Measurements from ENCODE around the gene LRP1B.

LRP1B gene

DNA sequence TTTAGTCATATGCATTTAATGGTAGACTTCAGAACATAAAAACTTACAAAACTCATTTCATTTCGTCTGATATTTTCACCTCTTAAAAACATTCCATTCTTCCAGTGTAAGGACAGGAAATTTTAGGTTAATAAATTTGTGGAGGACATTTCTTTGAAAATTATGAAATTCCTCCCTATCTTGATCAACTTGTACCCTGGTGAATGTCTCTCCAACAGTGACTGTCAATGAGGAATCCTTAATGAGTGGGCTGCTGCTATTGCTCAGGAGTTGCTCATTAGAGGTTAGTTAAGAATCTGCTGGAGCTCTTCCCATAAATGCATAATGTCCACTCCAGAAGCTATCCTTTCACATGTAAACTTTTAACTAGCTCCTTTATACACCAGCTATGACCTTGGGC, 69.1 kb downstream of the LRP1B start:
- H3K9ac ChIP-seq (ENCODE audit: low read depth, low read length), result no peak overlapping the region
- no peaks in the 10 kb centered on the region for H3K36me3 ChIP-seq (ENCODE audit: insufficient read depth, low read depth, low read length)
- no peaks in the 10 kb centered on the region for H3K9me3 ChIP-seq (ENCODE audit: insufficient read depth, low read depth, low read length)
- H3K4me1 ChIP-seq (ENCODE audit: insufficient read depth, low read length), result no peaks in the 10 kb centered on the region
- H3K4me3 ChIP-seq (ENCODE audit: low read length), result no peak overlapping the region
- no peaks in the 10 kb centered on the region for H3K27me3 ChIP-seq (ENCODE audit: insufficient read depth, low read length)
- no peak overlapping the region for H3K27ac ChIP-seq (ENCODE audit: low read length)

DNA sequence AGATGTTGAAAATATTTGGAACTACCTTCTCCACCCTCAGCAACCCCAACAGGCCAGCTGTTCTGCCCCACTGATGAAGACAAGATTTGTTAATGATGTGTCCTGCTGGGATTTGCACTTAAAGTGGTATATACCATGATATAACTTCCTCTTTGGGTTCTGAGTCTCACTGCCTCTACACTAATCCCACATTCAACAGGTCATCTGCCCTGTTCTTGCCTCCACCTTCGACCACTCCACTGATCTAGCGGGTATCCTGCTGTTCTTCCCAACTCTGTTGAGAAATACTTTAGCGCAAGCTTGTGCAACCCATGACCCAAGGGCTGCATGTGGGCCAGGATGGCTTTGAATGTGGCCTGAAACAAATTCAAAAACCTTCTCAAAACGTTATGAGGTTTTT, 72.7 kb downstream of the LRP1B start:
- Histone ChIP-seq H3K36me3 (ENCODE audit: insufficient read depth, low read depth, low read length) (no peaks in the 10 kb centered on the region), H3K27ac (ENCODE audit: low read length) (no peak overlapping the region), H3K4me1 (ENCODE audit: insufficient read depth, low read length) (no peaks in the 10 kb centered on the region), H3K9me3 (ENCODE audit: insufficient read depth, low read depth, low read length) (no peaks in the 10 kb centered on the region), H3K27me3 (ENCODE audit: insufficient read depth, low read length) (no peaks in the 10 kb centered on the region), H3K9ac (ENCODE audit: low read depth, low read length) (no peak overlapping the region), H3K4me3 (ENCODE audit: low read length) (no peak overlapping the region)

DNA sequence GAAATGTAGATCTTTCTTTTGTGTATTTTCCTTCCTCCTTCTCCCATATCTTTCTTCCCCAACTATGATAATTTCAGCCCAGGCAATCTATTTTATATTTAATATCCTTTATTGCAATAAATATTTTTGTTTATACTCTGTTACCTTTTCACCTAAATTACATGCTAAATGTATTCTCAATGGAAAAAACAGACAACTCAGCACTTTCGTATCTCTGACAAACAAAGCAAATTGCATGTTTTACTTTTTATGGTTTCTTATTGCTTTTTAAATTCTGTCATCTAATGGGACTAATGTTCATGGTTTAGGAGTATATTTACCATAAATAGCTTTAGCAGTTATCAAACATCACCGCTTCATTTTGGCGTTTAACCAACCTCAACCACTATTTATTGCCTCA, 74.0 kb downstream of the LRP1B start:
- Histone ChIP-seq H3K27ac (ENCODE audit: low read length) (no peak overlapping the region), H3K27me3 (ENCODE audit: insufficient read depth, low read length) (no peaks in the 10 kb centered on the region), H3K4me1 (ENCODE audit: insufficient read depth, low read length) (peaks cover 3% of the 10 kb centered on the region; the same call in 1 of the 2 replicates), H3K4me3 (ENCODE audit: low read length) (no peak overlapping the region), H3K9ac (ENCODE audit: low read depth, low read length) (no peak overlapping the region), H3K36me3 (ENCODE audit: insufficient read depth, low read depth, low read length) (no peaks in the 10 kb centered on the region), H3K9me3 (ENCODE audit: insufficient read depth, low read depth, low read length) (no peaks in the 10 kb centered on the region)

DNA sequence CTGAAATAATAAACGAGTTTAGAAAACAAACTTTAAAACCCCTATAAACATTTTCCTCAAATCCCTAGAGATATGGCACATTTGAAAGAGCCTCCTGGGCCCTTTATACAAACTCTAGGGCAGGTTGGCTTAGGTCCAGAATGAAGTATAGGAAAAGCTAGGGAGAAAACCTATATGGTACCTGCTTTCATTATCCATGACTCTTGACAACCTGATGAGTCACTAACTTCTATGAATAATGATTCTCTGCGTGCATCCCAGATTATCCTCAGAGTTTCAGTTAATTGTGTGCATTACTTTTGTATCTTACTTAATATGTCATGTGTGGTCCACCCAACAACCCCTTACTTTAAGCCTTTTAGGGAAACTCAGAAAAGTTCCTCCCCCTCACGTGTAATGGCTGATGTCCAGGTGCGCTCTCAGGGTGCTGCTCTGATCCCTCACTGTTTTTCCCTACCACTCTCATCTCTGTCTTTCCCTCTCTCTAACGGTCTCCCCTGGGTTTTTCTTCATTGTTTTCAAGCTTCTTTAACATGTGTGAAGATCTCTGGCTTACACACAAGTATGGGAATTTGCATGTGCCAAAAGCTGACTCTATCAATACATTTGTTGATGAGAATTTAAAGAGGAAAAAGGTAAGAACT, 78.5 kb downstream of the LRP1B start:
- no peaks in the 10 kb centered on the region for H3K36me3 ChIP-seq (ENCODE audit: insufficient read depth, low read depth, low read length)
- peaks cover 3% of the 10 kb centered on the region; the same call in 1 of the 2 replicates for H3K4me1 ChIP-seq (ENCODE audit: insufficient read depth, low read length)
- H3K4me3 ChIP-seq (ENCODE audit: low read length), result no peak overlapping the region
- H3K9me3 ChIP-seq (ENCODE audit: insufficient read depth, low read depth, low read length), result no peaks in the 10 kb centered on the region
- H3K27ac ChIP-seq (ENCODE audit: low read length), result no peak overlapping the region
- no peaks in the 10 kb centered on the region for H3K27me3 ChIP-seq (ENCODE audit: insufficient read depth, low read length)
- H3K9ac ChIP-seq (ENCODE audit: low read depth, low read length), result no peak overlapping the region

DNA sequence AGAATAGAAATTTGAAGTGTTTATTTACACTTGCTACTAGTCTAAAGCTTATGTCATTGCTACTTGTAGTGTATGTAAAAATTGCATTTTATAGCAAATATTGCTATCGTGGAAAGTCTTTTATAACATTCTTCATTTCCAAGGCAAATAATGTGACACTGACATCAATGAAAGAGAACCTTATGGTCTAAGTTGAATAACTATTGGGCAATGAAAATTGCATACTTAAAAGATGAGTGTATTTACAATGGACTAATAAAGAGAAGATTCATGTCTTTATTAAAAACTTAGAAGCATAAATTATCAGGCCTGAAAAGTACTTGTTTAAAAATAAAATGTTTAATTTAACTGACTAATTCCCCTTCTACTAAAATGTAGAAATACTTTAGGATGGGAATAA, 82.2 kb downstream of the LRP1B start:
- Histone ChIP-seq H3K27ac (ENCODE audit: low read length) (no peak overlapping the region), H3K4me1 (ENCODE audit: insufficient read depth, low read length) (peaks cover 11% of the 10 kb centered on the region; the same call in 1 of the 2 replicates), H3K27me3 (ENCODE audit: insufficient read depth, low read length) (no peaks in the 10 kb centered on the region), H3K9ac (ENCODE audit: low read depth, low read length) (no peak overlapping the region), H3K4me3 (ENCODE audit: low read length) (no peak overlapping the region), H3K36me3 (ENCODE audit: insufficient read depth, low read depth, low read length) (no peaks in the 10 kb centered on the region), H3K9me3 (ENCODE audit: insufficient read depth, low read depth, low read length) (no peaks in the 10 kb centered on the region)

DNA sequence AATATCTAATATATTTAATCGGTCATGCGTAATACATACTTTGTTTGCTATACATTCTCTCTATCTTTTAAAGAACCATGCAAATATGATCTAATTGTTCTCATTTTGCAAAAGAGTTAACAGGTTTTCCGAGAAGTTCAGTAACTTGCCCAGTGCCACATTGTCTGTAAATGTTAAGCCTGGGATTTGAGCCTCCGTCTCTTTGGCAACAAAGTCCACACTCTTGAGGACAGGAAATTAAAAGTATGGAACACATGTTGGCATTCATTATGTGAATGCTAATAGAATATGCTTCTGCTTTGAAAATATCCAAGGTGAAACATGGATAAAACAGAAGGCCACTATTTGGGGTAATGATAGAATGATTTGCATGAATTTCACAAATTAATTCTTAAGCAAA, 85.2 kb downstream of the LRP1B start:
- no peak overlapping the region for H3K27ac ChIP-seq (ENCODE audit: low read length)
- H3K4me3 ChIP-seq (ENCODE audit: low read length), result no peak overlapping the region
- H3K9me3 ChIP-seq (ENCODE audit: insufficient read depth, low read depth, low read length), result no peaks in the 10 kb centered on the region
- no peaks in the 10 kb centered on the region for H3K27me3 ChIP-seq (ENCODE audit: insufficient read depth, low read length)
- H3K36me3 ChIP-seq (ENCODE audit: insufficient read depth, low read depth, low read length), result no peaks in the 10 kb centered on the region
- no peak overlapping the region for H3K9ac ChIP-seq (ENCODE audit: low read depth, low read length)
- peaks cover 8% of the 10 kb centered on the region; the same call in 1 of the 2 replicates for H3K4me1 ChIP-seq (ENCODE audit: insufficient read depth, low read length)

DNA sequence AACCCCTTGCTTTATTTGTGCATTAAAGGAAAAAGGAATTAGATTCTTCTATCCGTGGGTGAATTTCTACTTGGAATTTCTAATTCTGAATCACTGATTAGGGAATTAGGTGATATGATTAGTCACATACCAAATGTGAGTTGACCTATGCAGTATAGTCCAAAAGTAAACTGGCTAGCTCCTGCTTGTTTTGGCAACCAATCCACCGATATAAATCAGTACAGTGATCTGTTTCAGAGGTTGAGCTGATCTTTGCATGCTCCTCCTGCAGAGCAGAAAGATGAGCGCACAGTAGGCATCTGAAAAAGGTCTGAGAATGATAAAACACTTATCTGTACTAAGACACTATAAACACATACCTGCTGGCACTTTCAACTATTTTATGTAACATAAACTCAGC, 86.6 kb downstream of the LRP1B start:
- no peaks in the 10 kb centered on the region for H3K36me3 ChIP-seq (ENCODE audit: insufficient read depth, low read depth, low read length)
- no peaks in the 10 kb centered on the region for H3K27me3 ChIP-seq (ENCODE audit: insufficient read depth, low read length)
- no peak overlapping the region for H3K4me3 ChIP-seq (ENCODE audit: low read length)
- no peaks in the 10 kb centered on the region for H3K9me3 ChIP-seq (ENCODE audit: insufficient read depth, low read depth, low read length)
- no peak overlapping the region for H3K27ac ChIP-seq (ENCODE audit: low read length)
- peaks cover 8% of the 10 kb centered on the region; the same call in 1 of the 2 replicates for H3K4me1 ChIP-seq (ENCODE audit: insufficient read depth, low read length)
- no peak overlapping the region for H3K9ac ChIP-seq (ENCODE audit: low read depth, low read length)

DNA sequence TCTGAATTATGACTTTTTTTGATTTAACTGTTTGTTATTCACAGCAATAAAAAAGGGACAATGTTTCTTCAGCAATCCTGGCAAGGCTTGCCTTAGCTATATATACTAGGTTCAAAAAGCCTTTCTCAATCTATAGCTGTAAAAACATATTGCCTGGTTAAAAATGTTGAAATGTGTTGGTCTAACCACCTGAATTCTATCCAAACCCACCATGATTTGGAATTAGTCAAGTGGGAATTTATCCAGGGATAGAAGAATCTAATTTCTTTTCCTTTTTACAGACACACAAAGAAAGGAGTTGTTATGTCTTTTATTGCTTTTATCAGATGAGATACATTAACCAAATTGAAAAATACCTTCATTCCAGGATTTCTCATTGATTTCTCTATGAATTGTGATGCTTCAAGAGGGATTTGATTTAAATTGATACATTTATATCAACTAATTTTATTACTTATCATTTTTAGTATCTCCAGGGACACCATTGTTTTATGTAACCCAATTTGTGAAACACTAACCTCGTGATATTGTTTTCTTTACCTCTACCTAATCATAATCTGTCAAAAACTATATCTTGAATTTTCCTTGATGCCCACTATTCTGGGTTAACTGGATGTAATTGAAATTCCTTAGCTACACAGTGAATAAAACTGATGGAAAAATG, 88.1 kb downstream of the LRP1B start:
- Histone ChIP-seq H3K4me1 (ENCODE audit: insufficient read depth, low read length) (peaks cover 9% of the 10 kb centered on the region; the same call in 1 of the 2 replicates), H3K9ac (ENCODE audit: low read depth, low read length) (no peak overlapping the region)

DNA sequence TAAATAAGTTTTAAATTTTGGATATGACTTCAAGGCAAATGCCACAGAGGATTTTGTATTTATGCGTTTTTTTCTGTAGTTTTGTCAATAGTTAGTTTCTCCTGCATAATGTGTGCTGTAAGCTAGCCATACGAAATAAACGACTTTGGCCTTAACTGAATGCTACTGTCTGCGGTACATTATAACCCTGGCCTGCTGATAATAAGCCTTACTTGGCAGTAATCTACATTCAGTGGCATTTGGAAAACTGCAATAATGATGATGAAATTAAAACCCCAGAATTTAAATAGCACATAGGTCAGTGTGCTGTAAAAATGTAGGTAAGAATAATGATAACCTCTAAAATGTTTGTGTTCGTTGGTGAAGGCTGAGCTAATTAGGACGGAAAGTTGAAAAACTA, 88.8 kb downstream of the LRP1B start:
- Histone ChIP-seq H3K27me3 (ENCODE audit: insufficient read depth, low read length) (no peaks in the 10 kb centered on the region), H3K4me3 (ENCODE audit: low read length) (no peak overlapping the region), H3K36me3 (ENCODE audit: insufficient read depth, low read depth, low read length) (no peaks in the 10 kb centered on the region), H3K9me3 (ENCODE audit: insufficient read depth, low read depth, low read length) (no peaks in the 10 kb centered on the region), H3K9ac (ENCODE audit: low read depth, low read length) (no peak overlapping the region), H3K27ac (ENCODE audit: low read length) (no peak overlapping the region), H3K4me1 (ENCODE audit: insufficient read depth, low read length) (peaks cover 16% of the 10 kb centered on the region)

More for the DNA sequence above, 88.1 kb downstream of the LRP1B start:
- Histone ChIP-seq H3K4me3 (ENCODE audit: low read length) (no peak overlapping the region), H3K27ac (ENCODE audit: low read length) (no peak overlapping the region), H3K36me3 (ENCODE audit: insufficient read depth, low read depth, low read length) (no peaks in the 10 kb centered on the region), H3K27me3 (ENCODE audit: insufficient read depth, low read length) (no peaks in the 10 kb centered on the region), H3K9me3 (ENCODE audit: insufficient read depth, low read depth, low read length) (no peaks in the 10 kb centered on the region)

DNA sequence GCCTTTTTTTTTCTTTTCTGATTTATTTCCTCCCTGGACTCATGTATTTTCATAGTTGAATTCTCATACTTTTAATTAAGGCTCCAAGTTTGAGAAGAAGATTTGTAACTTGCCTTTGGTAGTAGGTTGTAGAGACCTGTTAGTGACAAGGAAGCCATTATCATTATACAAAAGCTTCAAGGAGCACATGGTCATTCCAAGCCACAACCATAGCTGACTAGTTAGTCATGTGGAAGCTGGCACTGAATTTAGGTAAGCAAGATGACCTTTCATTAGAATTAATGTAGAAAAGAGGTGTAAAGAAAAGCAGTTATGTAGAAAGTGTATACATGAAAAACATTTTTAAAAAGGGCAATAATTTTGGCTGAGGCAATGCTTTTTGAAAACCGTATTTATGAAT, 89.7 kb downstream of the LRP1B start:
- Histone ChIP-seq H3K9ac (ENCODE audit: low read depth, low read length) (no peak overlapping the region), H3K4me1 (ENCODE audit: insufficient read depth, low read length) (peaks cover 21% of the 10 kb centered on the region), H3K4me3 (ENCODE audit: low read length) (no peak overlapping the region), H3K9me3 (ENCODE audit: insufficient read depth, low read depth, low read length) (no peaks in the 10 kb centered on the region), H3K36me3 (ENCODE audit: insufficient read depth, low read depth, low read length) (no peaks in the 10 kb centered on the region), H3K27me3 (ENCODE audit: insufficient read depth, low read length) (no peaks in the 10 kb centered on the region), H3K27ac (ENCODE audit: low read length) (no peak overlapping the region)

DNA sequence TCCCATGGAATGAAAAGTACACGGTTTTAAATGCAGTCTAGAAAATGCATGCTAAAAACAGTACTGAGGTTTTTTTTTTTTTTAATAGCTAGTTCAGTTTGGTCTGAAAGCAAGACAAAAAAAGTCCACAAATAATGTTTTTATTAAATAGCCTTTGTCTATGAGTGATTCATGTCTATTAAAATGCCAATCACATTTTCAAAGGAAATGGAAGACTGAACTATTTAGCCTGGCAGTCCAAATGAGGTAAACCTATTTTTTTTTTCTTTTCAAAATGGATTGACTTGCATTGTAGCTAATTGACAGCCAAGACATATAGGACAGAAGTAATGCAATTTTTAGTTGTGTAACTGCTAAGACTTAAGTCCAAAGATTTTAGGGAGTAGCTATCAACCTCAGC, 90.3 kb downstream of the LRP1B start:
- H3K4me3 ChIP-seq (ENCODE audit: low read length), result no peak overlapping the region
- H3K27me3 ChIP-seq (ENCODE audit: insufficient read depth, low read length), result no peaks in the 10 kb centered on the region
- peaks cover 21% of the 10 kb centered on the region for H3K4me1 ChIP-seq (ENCODE audit: insufficient read depth, low read length)
- H3K27ac ChIP-seq (ENCODE audit: low read length), result no peak overlapping the region
- no peaks in the 10 kb centered on the region for H3K36me3 ChIP-seq (ENCODE audit: insufficient read depth, low read depth, low read length)
- H3K9me3 ChIP-seq (ENCODE audit: insufficient read depth, low read depth, low read length), result no peaks in the 10 kb centered on the region
- H3K9ac ChIP-seq (ENCODE audit: low read depth, low read length), result no peak overlapping the region

DNA sequence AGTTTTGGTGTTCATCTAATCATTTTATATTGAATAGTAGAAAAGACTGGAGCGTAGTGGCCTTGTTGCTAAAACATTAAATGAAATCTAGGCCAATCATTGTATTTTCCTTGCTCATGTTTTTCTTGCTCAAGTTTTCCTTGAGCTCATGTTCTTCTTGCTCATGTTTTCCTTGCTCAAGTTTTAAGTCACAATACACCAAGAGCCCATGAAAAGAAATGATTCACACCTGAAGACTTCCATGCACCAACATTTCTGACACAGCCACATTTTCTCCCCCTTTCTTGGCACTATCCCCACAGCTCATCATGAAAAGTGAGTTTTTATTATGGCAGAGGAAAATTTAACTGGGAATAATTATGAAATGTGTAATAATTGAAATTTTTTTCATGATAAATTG, 92.0 kb downstream of the LRP1B start:
- H3K9me3 ChIP-seq (ENCODE audit: insufficient read depth, low read depth, low read length), result no peaks in the 10 kb centered on the region
- no peaks in the 10 kb centered on the region for H3K36me3 ChIP-seq (ENCODE audit: insufficient read depth, low read depth, low read length)
- no peak overlapping the region for H3K27ac ChIP-seq (ENCODE audit: low read length)
- no peak overlapping the region for H3K9ac ChIP-seq (ENCODE audit: low read depth, low read length)
- no peaks in the 10 kb centered on the region for H3K27me3 ChIP-seq (ENCODE audit: insufficient read depth, low read length)
- no peak overlapping the region for H3K4me3 ChIP-seq (ENCODE audit: low read length)
- H3K4me1 ChIP-seq (ENCODE audit: insufficient read depth, low read length), result peaks cover 13% of the 10 kb centered on the region
